HG03196 (cell line): ENCODE results near the gene SCAI.
"Not testable (repeated sequence)": the region's sequence is repeated elsewhere in the genome, so short reads cannot be mapped to it uniquely, and the experiment has no call there.

ENCODE experiments used
- ATAC-seq: cut with Tn5 transposase; IDR thresholded peaks from one replicate; pipeline ENCODE4 v1.9.1; 2021; ENCODE audit not compliant: unreplicated experiment

SCAI gene

GRCh38 chr9:125143377-125144090, at the start of gene SCAI:
Gene SCAI (minus strand): TSS chr9:125143528. CDS start chr9:125143437, 91 bp downstream.
- ATAC-seq, result peak; percentile 98

DNA sequence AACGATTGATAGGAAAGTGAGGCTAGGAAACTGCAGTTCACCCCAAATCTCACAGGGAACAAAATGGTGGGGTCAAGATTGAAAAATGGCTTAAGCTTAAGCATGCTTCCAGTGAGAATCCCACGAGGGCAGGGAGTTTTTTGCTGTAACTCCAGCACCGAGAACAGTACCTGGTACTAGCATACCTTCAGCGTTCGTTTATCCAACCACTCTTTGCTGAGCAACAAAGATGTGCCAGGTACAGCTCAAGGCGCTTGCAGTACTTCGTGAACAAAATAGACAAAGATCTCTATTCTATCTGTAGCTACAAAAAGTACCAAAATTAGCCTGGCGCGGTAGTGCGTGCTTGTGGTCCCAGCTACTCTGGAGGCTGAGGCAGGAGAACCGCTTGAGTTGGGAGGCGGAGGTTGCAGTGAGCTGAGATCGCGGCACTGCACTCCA, 47.1 kb upstream of the SCAI start:
- ATAC-seq, result no peak

DNA sequence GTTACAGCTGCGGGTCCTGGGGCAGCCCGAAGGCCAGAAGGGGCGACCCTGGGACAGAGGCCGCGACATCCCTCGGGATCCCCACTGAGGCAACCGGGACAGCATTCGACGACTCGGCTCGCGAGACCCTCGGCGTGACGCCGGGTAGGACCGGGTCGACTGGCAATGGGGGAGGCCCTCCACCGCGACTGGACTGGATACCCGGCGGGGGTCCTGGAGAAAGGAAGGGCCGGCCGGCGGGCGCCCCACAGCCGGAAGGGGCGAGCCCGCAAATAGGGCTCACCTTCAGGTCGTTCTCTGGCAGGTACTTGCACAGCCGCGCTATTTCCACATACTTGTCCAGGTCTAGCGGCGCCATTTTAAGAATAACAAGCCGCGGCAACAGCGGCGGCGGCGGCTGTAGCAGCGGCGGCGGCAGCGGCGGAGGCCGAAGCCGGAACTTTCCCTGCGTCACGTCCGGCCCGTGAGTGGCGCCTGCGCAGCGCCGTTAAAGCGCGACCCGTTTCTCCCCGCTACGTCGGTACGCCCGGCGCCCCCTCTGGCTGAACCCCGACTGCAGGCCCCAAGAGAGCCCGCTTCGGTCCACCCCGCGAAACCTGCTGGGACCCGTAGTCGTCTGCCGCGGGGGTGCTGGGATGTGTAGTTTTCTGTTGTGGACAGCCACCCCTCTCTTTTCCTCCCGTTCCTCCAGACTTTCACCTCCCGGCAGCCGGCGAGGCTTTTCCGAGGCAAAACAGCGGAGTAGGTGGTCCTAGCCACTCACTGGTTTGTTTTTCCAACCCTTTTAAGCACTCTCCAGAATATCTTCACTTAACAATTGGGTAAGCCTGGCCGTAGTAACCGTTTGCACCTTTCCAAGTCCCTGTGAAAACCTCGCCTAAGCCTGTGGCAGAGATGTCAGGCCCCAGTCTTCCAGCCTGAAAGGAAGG, 46.3 kb upstream of the SCAI start, which contains the start of gene PPP6C:
TSS of gene PPP6C (minus strand) at position 443 of the 929 bp plus-strand sequence. CDS start at position 358, 85 bp downstream.
- ATAC-seq, result peak; percentile 96

GRCh38 chr9:125189011-125189360, 45.7 kb upstream of the SCAI start:
- peak; percentile 29 for ATAC-seq

- no peak for ATAC-seq
These were observed 40.2 kb upstream of the SCAI start for GRCh38 chr9:125183561-125183960.

DNA sequence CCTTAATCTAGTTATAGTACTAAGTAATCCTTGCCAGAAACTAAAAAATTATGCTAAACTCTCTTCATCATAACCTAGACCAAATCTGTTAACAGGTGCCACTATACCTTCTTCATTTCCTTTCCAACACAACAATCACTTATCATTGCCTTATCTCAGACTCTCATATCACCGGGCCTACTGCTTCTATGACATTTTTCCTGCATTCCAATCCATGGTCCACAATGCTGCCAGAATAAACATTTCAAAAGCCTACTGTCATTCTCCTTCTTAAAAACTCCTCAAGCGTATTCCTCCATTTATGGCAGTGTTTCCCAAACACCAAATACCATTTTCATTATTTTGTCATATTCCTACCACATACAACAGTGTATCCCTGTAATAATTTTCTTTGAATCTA, 39.7 kb upstream of the SCAI start:
- no peak for ATAC-seq

DNA sequence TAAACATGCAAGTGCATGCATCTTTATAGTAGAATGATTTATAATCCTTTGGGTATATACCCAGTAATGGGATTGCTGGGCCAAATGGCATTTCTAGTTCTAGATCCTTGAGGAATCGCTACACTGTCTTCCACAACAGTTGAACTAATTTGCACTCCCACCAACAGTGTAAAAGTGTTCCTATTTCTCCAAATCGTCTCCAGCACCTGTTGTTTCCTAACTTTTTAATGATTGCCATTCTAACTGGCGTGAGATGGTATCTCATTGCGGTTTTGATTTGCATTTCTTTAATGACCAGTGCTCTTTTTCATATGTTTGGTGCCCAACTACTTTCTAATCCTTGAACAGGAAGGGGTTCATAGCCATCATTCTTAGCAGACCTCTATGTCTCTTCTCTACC, 38.4 kb upstream of the SCAI start:
- ATAC-seq, result not testable (repeated sequence)

DNA sequence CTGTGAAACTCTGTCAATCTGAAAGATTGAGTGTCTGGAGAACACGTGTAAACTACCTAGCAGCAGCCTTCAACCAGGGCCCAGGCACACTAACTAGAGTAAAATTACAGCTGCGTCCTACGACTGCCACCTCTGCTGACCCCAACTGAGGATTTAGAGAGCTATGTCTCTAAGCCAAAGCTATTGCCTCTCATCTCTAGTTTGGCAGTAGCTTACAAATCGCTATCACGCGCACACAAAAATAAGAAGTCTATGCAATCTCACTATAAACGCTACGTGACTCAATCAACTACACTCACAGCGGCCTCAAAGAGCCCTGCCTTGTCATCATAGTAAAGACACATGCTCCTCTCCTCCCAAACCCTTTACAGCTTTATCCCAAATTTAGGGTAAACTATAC, 37.5 kb upstream of the SCAI start:
- ATAC-seq, result no peak

DNA sequence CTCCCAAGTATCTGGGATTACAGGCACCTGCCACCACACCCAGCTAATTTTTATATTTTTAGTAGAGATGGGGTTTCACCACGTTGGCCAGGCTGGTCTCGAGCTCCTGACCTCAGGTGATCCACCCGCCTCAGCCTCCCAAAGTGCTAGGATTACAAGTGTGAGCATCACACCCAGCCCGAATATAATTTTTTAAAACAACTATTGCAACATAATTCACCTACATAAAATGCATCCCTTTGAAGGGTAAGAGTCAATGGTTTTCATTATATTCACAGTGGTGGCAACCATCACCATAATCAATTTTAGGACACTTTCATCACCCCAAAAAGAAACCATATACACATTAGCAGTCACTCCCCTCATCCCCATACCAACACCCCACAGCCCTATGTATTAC, 36.4 kb upstream of the SCAI start:
- ATAC-seq, result not testable (repeated sequence)

- ATAC-seq, result no peak
These were observed 34.6 kb upstream of the SCAI start for GRCh38 chr9:125177888-125178287.

DNA sequence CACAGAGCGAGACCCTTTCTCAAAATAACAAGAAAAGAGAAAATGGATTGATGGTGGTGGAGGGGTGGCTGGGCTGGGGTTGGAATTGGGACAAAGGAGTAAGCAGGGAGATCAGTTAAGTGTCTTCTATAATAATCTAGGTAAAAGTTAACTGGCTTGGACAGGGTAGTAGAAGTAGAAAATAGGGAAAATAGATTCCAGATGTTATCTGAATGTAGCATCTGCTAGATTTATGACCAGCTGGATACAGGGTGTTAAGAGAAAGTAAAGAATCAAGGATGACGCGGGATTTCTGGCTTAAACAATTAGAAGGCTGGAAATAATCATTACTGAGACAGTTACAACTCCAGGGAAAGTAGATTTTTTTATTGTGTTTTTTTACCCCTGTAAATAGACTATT, 33.3 kb upstream of the SCAI start:
- no peak for ATAC-seq

- no peak for ATAC-seq
These were observed 28.9 kb upstream of the SCAI start for GRCh38 chr9:125172031-125172755.

GRCh38 chr9:125169895-125170294, 26.6 kb upstream of the SCAI start:
- no peak for ATAC-seq

DNA sequence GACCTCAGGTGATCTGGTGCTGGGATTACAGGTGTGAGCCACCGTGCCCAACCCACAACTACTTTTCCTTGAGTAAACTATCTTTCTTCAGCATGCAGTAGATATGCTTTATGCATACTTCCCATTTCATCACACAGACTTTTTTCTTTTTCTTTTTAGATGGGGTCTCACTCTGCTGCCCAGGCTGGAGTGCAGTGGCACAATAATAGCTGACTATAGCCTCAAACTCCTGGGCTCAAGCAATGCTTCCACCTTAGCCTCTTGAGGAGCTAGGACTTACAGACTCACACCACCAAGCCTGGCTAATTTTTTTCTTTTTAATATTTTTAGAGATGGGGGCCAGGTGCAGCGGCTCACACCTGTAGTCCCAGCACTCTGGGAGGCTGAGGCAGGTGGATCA, 23.4 kb upstream of the SCAI start:
- no peak for ATAC-seq

- not testable (repeated sequence) for ATAC-seq
These were observed 19.6 kb upstream of the SCAI start for GRCh38 chr9:125162891-125163290.

GRCh38 chr9:125161284-125161918, 18.1 kb upstream of the SCAI start:
- ATAC-seq, result no peak

GRCh38 chr9:125160750-125161149, 17.4 kb upstream of the SCAI start:
- ATAC-seq, result no peak

DNA sequence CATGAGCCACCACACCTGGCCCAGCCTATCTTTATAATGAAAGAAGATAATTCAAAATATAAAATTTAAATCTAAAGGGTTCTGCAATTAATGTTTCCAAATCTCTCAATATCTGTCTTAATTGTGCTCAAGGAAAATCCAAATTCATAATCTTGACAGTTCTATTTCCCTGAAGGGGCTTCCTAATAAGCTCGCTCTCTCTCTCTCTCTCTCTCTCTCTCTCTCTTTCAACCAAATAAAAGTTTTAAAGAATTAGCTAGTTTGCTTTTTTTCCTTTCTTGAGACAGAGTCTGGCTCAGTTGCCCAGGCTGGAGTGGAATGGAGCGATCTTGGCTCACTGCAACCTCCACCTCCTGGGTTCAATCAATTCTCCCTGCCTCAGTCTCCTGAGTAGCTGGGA, 13.2 kb upstream of the SCAI start:
- ATAC-seq, result no peak

DNA sequence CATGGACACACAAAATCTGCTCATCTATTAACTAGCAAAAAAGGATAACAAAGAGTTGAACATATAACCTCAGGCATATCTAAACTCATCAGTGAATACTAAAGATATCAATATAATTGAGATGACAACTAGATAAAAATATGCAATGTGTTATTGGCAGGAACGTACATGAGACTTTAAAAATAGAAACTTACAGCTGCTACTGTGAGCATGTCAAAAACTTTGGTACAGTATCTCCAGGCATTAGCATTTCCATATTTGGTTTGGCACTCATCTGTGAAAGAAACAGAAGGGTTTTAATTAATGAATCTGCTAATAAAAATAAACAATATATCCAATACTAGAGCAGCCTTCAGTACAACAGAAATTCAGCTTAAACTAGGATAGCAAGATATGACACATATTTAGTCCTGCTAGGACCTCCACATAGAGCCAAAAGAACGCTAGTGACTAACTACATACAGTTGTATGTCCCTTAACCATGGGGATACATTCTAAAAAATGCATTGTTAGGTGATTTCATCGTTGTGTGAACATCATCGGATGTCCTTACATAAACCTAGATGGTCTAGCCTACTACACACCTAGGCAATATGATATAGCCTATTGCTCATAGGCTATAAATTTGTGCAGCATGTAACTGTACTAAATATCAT, 10.5 kb upstream of the SCAI start:
- ATAC-seq, result no peak

DNA sequence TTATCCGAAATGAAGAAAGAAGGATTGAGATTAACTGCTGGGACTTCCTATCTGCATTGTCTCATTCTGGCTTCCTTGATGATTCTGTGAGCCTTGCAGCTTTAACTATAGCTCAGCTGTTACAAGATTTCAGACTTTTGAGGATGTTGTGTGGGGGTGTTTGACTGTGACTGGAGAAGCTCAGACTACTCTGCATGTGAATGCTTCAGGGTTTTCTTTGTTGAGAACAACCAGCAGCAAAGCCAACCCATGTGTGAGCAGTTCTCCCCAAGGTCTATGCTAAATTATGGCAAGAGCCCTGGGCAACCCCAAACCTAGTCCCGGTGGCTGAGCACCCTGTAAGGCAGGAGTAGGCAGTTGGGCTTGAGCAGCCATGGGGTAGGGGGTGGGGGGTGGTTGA, 8.4 kb upstream of the SCAI start:
- no peak for ATAC-seq
